ENCODE results near the gene RNF157. TPM values are rescaled to one million over a fixed set of nuclear protein-coding genes. Genes with fewer than 3 reads are reported as not detected.

The RNF157 gene
- total RNA-seq, 8 experiments from 2014 or later = 1.7 to 36.9 (median 25.6) TPM

DNA sequence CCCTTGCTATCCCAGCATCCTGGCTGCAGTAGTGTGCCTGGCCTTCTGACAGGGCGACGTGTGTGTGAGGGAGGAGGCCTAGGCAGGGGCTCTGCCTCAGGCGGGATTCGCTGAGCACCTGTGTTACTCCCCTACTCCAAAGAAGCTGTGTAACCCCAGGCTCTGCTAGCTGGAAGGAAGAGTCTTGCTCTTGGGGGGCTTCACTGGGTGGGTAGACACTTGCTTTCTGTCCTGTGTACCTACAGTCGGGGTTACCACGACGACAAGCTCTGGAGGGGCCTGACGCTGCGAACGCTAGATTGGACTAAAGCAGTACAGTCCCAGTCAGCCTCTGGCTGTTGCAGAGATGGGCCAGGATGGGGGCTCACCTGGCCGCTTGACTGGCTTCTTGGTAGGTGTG is 146.2 kb downstream of the RNF157 start:
- Histone ChIP-seq H3K27ac (no peak overlapping the region), H3K4me1 (replicated peaks in 1 of 2) (peaks cover 0 to 28% of the 10 kb centered on the region in 2 donors), H3K4me3 (no peak overlapping the region)
- in situ Hi-C loops (cut with MboI; ENCODE audit: low pct_unique_long_range_greater_than_20kb in 2 of 9, low sequenced_read_pairs in 9 of 9, unreplicated experiment in 9 of 9) = no loop called here
- 60 to 100% (median 96%) methylated on average over 3 to 8 of the region's 11 CpGs; no CpG with 5 or more reads in 5 of the 10 experiments for WGBS, 10 experiments
- ATAC-seq (replicated peaks in 6 of 8) = no peak

DNA sequence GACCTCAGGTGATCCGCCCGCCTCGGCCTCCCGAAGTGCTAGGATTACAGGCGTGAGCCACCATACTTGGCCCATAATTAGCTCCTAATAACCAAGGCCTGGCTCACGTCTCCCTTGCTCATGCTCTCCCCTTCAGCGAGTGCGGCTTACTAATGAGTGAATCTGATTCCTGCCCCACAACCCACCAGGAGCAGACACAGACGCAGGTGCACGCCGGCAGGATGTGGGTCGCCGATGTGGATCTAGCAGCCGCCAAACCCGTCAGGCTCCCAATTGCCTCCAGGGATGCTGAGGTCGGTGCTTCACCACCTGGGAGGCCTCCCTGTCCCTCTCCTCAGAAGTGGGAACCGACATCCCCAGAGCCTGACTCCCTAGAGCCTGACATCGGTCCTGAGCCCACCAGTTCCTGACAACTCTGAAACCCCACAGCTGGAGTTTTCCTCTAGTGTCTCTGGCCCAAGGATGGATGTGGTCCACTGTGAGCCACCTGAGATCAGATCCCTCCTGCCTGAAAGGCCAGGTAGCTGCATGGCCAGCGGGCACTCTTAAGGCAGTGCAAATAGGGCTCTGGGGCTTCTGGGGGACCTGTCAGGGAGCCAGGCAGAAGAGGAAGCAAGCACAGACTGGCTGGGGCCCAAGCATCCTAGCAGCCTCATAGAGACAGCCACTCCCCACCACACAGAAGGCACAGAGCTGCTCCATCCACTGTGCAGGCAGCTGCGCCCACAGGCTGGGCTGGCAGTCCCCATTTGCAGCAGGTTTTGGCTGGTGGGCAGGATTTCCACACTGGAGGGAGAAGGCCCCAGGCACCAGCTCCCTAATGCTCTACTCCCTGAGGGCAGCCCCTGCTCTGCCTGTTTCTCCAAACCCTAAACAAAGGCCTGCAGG is 147.5 kb downstream of the RNF157 start:
- WGBS, 10 experiments = 100% methylated on average over 1 to 4 of the region's 20 CpGs; no CpG with 5 or more reads in 5 of the 10 experiments
- ATAC-seq (replicated peaks in 6 of 8) = no peak
- Histone ChIP-seq H3K27ac (no peak overlapping the region), H3K4me1 (replicated peaks in 1 of 2) (peaks cover 0 to 29% of the 10 kb centered on the region in 2 donors), H3K4me3 (no peak overlapping the region)
- in situ Hi-C loops (cut with MboI; ENCODE audit: low pct_unique_long_range_greater_than_20kb in 2 of 9, low sequenced_read_pairs in 9 of 9, unreplicated experiment in 9 of 9) = no loop called here

Other genes with a start within 250 kb of the RNF157 start
- 10 to 100 TPM in 1 of 8 experiments, 1 to 10 TPM in 7; 3.5 to 11.0 (median 6.2) TPM for gene CDK3, start 239.6 kb downstream of the RNF157 start, total RNA-seq
- 1 to 10 TPM in 1 of 8 experiments, under 1 TPM in 6, not detected in 1; 0.05 to 1.0 (median 0.59) TPM for gene EVPL, start 213.2 kb downstream of the RNF157 start, total RNA-seq
- gene SRP68, start 168.0 kb downstream of the RNF157 start, total RNA-seq = 10 to 100 TPM; 21.2 to 70.9 (median 36.4) TPM
- gene GALR2, start 165.7 kb downstream of the RNF157 start, total RNA-seq = under 1 TPM in 6 of 8 experiments, not detected in 2; 0.11 to 0.81 (median 0.46) TPM
- 10 to 100 TPM; 13.1 to 37.3 (median 20.9) TPM for gene ZACN, start 161.3 kb downstream of the RNF157 start, total RNA-seq
- gene EXOC7, start 136.7 kb downstream of the RNF157 start, total RNA-seq = 100 to 1,000 TPM in 1 of 8 experiments, 10 to 100 TPM in 7; 39.6 to 105 (median 64.7) TPM
- gene FOXJ1, start 99.2 kb downstream of the RNF157 start, total RNA-seq = 10 to 100 TPM in 1 of 8 experiments, 1 to 10 TPM in 4, under 1 TPM in 3; 0.41 to 83.2 (median 3.0) TPM
- 10 to 100 TPM; 11.7 to 34.6 (median 21.3) TPM for gene UBALD2, start 24.9 kb upstream of the RNF157 start, total RNA-seq
- 1 to 10 TPM; 2.8 to 9.3 (median 3.6) TPM for gene QRICH2, start 67.8 kb upstream of the RNF157 start, total RNA-seq
- 10 to 100 TPM; 21.3 to 60.3 (median 44.3) TPM for gene PRPSAP1, start 113.4 kb upstream of the RNF157 start, total RNA-seq
- gene SPHK1, start 144.1 kb upstream of the RNF157 start, total RNA-seq = 10 to 100 TPM in 4 of 8 experiments, 1 to 10 TPM in 1, under 1 TPM in 3; 0.50 to 61.8 (median 5.8) TPM
- 10 to 100 TPM; 17.3 to 41.9 (median 30.1) TPM for gene UBE2O, start 212.7 kb upstream of the RNF157 start, total RNA-seq
- gene AANAT, start 227.1 kb upstream of the RNF157 start, total RNA-seq = under 1 TPM in 6 of 8 experiments, not detected in 2; 0.23 to 0.81 (median 0.46) TPM

Data from motor neuron (in vitro differentiated cells).